ENCODE data around the gene NRP1.

The NRP1 gene

DNA sequence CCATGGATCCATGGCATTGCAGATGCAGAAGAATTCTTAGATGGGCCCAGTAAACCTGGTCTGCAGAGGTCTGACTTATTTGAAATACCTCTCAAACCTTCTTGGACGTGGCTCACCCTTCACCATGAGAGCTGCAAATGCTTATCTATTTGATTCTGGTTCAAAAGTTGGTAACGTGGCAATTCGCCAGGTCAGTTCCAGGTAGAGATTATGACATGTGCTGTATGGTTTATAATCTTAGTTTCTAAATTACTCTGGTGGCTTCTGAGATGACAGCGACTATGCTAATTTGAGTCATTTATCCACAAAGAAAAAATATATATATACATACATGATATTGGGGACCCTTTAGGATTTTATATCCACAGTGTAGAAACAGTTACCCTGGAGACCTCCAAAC, 68.8 kb downstream of the NRP1 start:
- H3K9me3 ChIP-seq (ENCODE audit: control insufficient read depth, low read length) = no peaks in the 10 kb centered on the region
- no peak overlapping the region for H3K9ac ChIP-seq (ENCODE audit: low read length)
- H3K4me1 ChIP-seq (ENCODE audit: control insufficient read depth, insufficient read depth, low read length) = peaks cover 35% of the 10 kb centered on the region
- no peaks in the 10 kb centered on the region for H3K36me3 ChIP-seq (ENCODE audit: control insufficient read depth, insufficient read depth, low read length)
- H3K27me3 ChIP-seq (ENCODE audit: control insufficient read depth, insufficient read depth, low read length) = no peaks in the 10 kb centered on the region
- H3K4me3 ChIP-seq (ENCODE audit: low read length) = no peak overlapping the region

DNA sequence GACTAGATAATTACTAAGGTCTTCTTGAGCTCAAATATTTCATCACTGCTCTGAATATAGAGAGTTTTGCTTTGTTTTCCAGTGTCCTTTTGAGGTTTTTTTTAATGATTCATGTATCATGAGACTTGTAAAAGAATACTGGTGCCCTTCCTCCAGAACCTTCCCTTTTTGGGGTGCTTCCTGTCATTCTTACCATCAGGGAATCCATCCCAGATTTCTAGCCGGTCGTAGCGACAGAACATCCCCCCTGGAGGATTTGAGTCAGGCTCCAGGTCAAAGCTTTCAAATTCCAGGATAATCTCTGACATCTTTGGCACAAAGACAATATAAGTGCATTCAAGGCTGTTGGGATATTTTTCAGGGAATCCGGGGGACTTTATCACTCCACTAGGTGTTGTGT, 71.0 kb downstream of the NRP1 start:
- no peak overlapping the region for H3K4me3 ChIP-seq (ENCODE audit: low read length)
- H3K9me3 ChIP-seq (ENCODE audit: control insufficient read depth, low read length) = no peaks in the 10 kb centered on the region
- H3K9ac ChIP-seq (ENCODE audit: low read length) = peak overlapping the region; percentile 36
- no peaks in the 10 kb centered on the region for H3K36me3 ChIP-seq (ENCODE audit: control insufficient read depth, insufficient read depth, low read length)
- H3K27me3 ChIP-seq (ENCODE audit: control insufficient read depth, insufficient read depth, low read length) = no peaks in the 10 kb centered on the region
- H3K4me1 ChIP-seq (ENCODE audit: control insufficient read depth, insufficient read depth, low read length) = peaks cover 46% of the 10 kb centered on the region

DNA sequence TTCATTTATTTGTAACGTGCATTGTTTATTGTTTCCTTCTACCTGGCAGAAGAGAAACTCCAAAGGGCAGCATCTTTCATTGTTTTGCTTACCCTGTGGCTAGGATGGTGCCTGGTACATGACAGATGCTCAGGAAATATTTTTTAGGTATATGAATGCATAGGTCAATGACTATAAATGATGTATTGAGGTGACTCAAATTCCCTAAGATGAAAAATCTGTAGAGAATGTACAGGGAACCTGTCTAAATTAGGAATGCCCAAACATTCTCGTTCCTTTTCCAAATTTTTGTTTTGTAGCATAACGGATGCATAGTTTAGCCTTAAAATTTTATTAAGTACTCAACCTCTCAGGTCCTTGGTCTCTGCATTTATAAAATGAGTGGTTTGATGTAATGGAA, 71.6 kb downstream of the NRP1 start:
- no peaks in the 10 kb centered on the region for H3K27me3 ChIP-seq (ENCODE audit: control insufficient read depth, insufficient read depth, low read length)
- H3K36me3 ChIP-seq (ENCODE audit: control insufficient read depth, insufficient read depth, low read length) = no peaks in the 10 kb centered on the region
- no peak overlapping the region for H3K9ac ChIP-seq (ENCODE audit: low read length)
- no peaks in the 10 kb centered on the region for H3K9me3 ChIP-seq (ENCODE audit: control insufficient read depth, low read length)
- no peak overlapping the region for H3K4me3 ChIP-seq (ENCODE audit: low read length)
- peaks cover 47% of the 10 kb centered on the region for H3K4me1 ChIP-seq (ENCODE audit: control insufficient read depth, insufficient read depth, low read length)

DNA sequence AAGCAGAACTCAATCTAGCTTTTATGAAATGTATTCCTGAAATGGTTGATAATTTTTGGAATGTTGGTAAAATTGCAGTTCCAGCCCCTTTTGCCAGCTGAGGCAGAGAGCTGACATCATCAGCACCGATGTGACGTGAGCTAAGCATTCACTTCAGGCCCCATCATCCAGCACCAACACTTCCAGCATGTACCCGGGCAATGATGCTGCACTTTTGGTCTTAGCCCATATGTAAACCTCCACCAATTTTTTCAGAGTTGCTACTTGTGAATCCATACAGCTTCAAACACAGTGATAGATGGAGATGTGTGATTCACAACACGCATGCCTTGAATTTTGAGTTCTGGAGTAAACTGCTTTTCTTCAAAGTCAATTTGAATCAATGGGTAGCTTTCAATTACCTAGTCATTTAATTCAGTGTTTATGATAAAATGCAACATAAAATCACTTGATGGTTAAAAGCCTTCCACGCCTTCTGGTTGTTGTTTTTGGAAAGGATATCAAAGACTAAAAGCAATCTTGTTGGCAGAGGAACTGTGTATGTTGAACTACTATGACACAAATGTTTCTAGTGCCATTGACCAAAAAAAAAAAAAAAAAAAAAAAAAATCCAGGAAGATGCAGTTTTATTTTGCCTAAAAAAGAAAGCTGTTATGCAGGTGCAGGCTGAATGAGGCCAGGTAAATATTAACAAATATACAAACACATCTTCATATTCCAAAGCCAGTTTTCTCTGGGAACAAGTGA, 73.9 kb downstream of the NRP1 start:
- H3K4me1 ChIP-seq (ENCODE audit: control insufficient read depth, insufficient read depth, low read length) = peaks cover 44% of the 10 kb centered on the region
- H3K9ac ChIP-seq (ENCODE audit: low read length) = no peak overlapping the region
- H3K4me3 ChIP-seq (ENCODE audit: low read length) = no peak overlapping the region
- H3K27me3 ChIP-seq (ENCODE audit: control insufficient read depth, insufficient read depth, low read length) = no peaks in the 10 kb centered on the region
- H3K9me3 ChIP-seq (ENCODE audit: control insufficient read depth, low read length) = no peaks in the 10 kb centered on the region
- H3K36me3 ChIP-seq (ENCODE audit: control insufficient read depth, insufficient read depth, low read length) = no peaks in the 10 kb centered on the region

DNA sequence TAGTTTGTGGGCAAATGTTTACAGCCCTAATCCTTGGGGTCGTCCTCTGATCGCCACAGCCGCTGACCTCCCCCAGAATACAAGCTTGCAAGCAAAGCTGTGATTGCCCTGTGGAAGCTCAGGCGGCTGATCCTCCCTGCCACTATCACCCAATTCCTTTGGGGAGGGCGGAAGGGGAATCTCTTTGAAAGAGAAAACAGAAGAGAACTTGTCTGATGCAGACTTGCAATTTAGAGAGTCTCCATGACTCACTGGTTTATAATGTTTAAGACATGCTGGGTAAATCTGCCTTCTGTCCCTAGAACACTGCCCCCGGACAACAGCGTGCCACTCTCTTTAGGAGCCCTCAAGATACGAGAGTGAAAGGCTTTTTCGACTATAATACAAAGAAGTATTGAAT, 75.5 kb downstream of the NRP1 start:
- no peak overlapping the region for H3K9ac ChIP-seq (ENCODE audit: low read length)
- no peak overlapping the region for H3K4me3 ChIP-seq (ENCODE audit: low read length)
- no peaks in the 10 kb centered on the region for H3K36me3 ChIP-seq (ENCODE audit: control insufficient read depth, insufficient read depth, low read length)

DNA sequence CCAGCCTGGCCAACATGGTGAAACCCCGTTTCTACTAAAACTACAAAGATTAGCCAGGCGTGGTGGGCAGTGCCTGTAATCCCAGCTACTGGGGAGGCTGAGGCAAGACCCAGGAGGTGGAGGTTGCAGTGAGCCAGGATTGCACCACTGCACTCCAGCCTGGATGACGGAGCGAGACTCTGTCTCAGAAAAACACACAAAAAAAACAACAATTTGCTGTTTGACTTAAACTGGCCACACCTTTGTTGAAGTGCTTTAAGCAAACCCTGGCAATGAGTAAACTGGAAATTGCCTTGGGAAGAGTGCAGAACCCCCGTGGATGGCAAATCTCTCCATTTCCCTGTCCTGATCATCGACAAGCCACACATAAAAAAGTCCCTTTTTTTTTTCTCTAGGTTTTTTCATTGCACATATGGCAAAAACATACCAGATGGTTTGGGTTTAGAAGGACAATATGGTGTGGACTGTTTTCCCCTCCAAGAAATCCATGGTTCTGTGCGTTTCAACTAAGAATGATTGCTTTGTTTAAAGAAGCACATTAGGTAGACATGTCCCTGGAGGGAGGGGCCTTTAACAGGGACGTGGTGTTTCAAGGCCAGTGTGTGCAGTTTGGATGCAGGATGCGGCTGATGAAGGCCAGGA, 76.9 kb downstream of the NRP1 start:
- Histone ChIP-seq H3K27me3 (ENCODE audit: control insufficient read depth, insufficient read depth, low read length) (no peaks in the 10 kb centered on the region), H3K4me3 (ENCODE audit: low read length) (no peak overlapping the region), H3K9me3 (ENCODE audit: control insufficient read depth, low read length) (no peaks in the 10 kb centered on the region), H3K9ac (ENCODE audit: low read length) (no peak overlapping the region), H3K36me3 (ENCODE audit: control insufficient read depth, insufficient read depth, low read length) (no peaks in the 10 kb centered on the region), H3K4me1 (ENCODE audit: control insufficient read depth, insufficient read depth, low read length) (peaks cover 20% of the 10 kb centered on the region)

More for the DNA sequence above, 75.5 kb downstream of the NRP1 start:
- Histone ChIP-seq H3K9me3 (ENCODE audit: control insufficient read depth, low read length) (no peaks in the 10 kb centered on the region), H3K4me1 (ENCODE audit: control insufficient read depth, insufficient read depth, low read length) (peaks cover 28% of the 10 kb centered on the region), H3K27me3 (ENCODE audit: control insufficient read depth, insufficient read depth, low read length) (no peaks in the 10 kb centered on the region)

DNA sequence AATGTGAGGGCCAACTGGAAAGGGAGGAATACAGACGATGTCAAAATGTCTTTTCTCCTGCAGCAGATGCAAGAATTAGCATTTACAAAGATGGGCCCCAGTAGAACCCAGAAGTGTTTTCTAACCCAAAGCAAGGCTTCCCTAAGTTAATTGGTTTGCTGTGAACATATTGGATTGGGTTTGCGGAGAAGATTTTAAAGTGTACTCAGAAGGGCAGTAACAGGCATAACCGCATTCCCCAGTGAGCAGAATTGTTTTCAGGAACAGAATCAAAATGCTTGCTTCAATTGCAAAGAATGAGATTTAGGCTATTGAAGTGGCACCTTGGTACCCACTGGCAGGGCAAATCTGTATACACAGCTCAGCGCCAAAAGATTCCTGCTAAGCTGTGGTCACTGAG, 78.0 kb downstream of the NRP1 start:
- Histone ChIP-seq H3K4me3 (ENCODE audit: low read length) (no peak overlapping the region), H3K4me1 (ENCODE audit: control insufficient read depth, insufficient read depth, low read length) (peaks cover 20% of the 10 kb centered on the region), H3K9ac (ENCODE audit: low read length) (no peak overlapping the region), H3K9me3 (ENCODE audit: control insufficient read depth, low read length) (no peaks in the 10 kb centered on the region), H3K36me3 (ENCODE audit: control insufficient read depth, insufficient read depth, low read length) (no peaks in the 10 kb centered on the region), H3K27me3 (ENCODE audit: control insufficient read depth, insufficient read depth, low read length) (no peaks in the 10 kb centered on the region)

DNA sequence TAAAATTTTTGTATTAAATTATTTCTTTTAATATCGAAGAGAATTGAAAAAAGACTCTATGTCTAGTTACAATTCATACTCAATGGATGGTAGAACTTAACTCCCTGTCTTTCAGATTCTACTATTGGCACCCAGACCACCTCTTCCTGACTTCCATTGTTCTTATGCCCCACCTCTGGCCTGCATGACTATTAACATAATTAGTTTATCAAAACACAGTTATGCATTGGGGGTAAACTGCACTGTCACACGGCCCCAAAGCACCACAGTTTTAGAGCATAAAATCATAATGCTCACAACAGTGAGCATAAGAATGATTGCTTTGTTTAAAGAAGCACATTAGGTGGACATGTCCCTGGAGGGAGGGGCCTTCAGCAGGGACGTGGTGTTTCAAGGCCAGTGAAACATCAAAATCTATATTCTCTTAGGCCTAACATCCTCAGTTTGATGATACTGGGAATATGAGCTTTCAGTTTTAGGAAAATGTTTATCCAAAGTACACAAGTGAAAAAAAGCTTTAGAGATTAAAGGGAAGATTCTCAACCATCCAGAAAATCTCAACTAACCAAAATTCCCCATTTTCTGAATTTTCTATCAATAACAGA, 79.8 kb downstream of the NRP1 start:
- Histone ChIP-seq H3K9me3 (ENCODE audit: control insufficient read depth, low read length) (no peaks in the 10 kb centered on the region), H3K27me3 (ENCODE audit: control insufficient read depth, insufficient read depth, low read length) (no peaks in the 10 kb centered on the region), H3K4me3 (ENCODE audit: low read length) (no peak overlapping the region), H3K4me1 (ENCODE audit: control insufficient read depth, insufficient read depth, low read length) (peaks cover 8% of the 10 kb centered on the region), H3K36me3 (ENCODE audit: control insufficient read depth, insufficient read depth, low read length) (no peaks in the 10 kb centered on the region), H3K9ac (ENCODE audit: low read length) (no peak overlapping the region)

DNA sequence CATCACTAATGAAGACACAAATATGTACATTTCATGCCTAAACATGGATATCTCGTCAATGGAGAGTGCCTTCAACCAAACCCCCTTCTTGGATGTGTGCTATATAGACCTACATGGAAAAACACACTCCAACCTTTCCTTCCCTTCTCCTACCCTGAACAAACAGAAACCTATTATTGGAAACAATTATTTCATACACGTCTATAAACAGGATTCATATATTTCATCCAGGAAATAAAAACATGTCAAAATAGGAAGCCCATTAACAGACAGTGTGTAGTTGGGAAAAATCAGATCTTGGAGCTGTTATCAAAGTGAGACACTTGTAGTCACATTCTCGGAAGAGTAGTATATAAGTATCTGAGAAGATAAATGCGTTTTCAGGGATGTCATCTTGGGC, 81.1 kb downstream of the NRP1 start:
- H3K27me3 ChIP-seq (ENCODE audit: control insufficient read depth, insufficient read depth, low read length) = no peaks in the 10 kb centered on the region
- H3K4me1 ChIP-seq (ENCODE audit: control insufficient read depth, insufficient read depth, low read length) = peaks cover 4% of the 10 kb centered on the region
- no peaks in the 10 kb centered on the region for H3K9me3 ChIP-seq (ENCODE audit: control insufficient read depth, low read length)
- H3K4me3 ChIP-seq (ENCODE audit: low read length) = no peak overlapping the region
- no peaks in the 10 kb centered on the region for H3K36me3 ChIP-seq (ENCODE audit: control insufficient read depth, insufficient read depth, low read length)
- no peak overlapping the region for H3K9ac ChIP-seq (ENCODE audit: low read length)

DNA sequence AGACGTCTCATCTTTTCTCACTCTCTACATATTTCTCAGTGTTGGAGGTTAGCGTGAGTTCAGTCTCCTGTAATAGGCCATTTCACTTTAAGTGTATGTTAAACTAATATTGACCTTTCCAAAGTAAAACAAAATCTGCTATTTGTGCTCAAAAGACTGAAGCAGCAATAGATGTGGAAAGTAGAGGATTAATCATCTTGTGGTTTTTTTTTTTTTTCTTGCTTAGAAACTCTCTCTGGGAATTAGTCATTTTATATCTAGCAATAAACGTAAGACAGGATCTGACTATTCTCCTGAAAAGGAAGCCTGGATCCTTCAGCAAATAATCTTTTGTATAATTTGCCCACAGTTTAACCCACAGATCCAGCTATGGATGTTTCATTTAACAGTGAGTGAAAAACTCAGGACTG, 81.7 kb downstream of the NRP1 start:
- Histone ChIP-seq H3K9me3 (ENCODE audit: control insufficient read depth, low read length) (no peaks in the 10 kb centered on the region), H3K9ac (ENCODE audit: low read length) (no peak overlapping the region), H3K4me3 (ENCODE audit: low read length) (no peak overlapping the region), H3K27me3 (ENCODE audit: control insufficient read depth, insufficient read depth, low read length) (no peaks in the 10 kb centered on the region), H3K36me3 (ENCODE audit: control insufficient read depth, insufficient read depth, low read length) (no peaks in the 10 kb centered on the region), H3K4me1 (ENCODE audit: control insufficient read depth, insufficient read depth, low read length) (peaks cover 2% of the 10 kb centered on the region)

DNA sequence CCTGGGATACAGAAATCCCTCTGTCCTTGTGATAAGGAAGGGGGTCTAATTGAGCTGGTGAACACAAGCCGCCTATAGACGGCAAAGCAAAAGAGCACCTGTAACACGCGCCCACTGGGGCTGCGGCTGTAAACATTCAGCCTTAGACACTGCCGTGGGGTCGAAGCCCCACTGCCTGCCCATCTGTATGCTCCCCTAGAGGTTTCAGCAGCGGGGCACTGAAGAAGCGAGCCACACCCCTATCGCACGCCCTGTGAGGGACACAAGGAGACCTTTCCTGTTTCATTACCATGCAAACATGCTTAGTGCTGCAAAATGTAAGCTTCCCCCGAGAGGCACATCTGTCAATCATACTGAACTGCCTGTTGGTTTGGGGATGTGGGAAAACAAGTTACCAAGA, 82.1 kb downstream of the NRP1 start:
- Histone ChIP-seq H3K9ac (ENCODE audit: low read length) (no peak overlapping the region), H3K36me3 (ENCODE audit: control insufficient read depth, insufficient read depth, low read length) (no peaks in the 10 kb centered on the region), H3K27me3 (ENCODE audit: control insufficient read depth, insufficient read depth, low read length) (no peaks in the 10 kb centered on the region), H3K4me3 (ENCODE audit: low read length) (no peak overlapping the region), H3K4me1 (ENCODE audit: control insufficient read depth, insufficient read depth, low read length) (no peaks in the 10 kb centered on the region), H3K9me3 (ENCODE audit: control insufficient read depth, low read length) (no peaks in the 10 kb centered on the region)

DNA sequence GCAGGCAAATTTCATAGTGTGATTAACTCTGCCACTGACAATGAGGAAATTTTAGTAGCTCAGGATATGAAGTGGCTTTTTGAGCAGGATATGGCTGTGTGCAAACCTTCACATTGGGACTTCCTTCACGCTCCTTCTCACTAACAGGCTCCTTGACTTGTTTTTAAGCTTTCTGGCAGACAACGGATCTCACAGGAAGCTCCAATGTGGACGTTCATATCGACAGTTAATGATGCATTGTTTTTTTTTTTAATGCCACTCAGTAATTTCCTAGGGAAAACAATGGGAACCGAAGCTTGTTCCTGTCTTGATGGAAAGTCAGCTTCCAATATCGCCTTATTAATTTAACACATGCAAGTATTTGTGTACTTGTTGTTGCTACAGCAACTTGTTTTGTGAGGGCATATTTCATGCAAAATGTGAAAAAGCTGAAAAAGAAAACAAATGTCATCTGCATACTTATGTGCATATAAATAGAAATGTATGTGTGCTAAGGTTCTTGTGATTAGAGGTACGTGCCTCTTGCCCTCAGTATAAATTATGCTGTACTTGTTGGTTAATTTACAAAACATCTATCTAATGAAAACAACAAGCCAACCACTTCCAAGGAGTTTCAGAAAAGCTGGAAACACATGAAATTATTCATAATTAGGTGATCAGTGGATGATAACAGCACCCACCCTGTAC, 84.7 kb downstream of the NRP1 start:
- Histone ChIP-seq H3K4me1 (ENCODE audit: control insufficient read depth, insufficient read depth, low read length) (no peaks in the 10 kb centered on the region), H3K27me3 (ENCODE audit: control insufficient read depth, insufficient read depth, low read length) (no peaks in the 10 kb centered on the region), H3K9me3 (ENCODE audit: control insufficient read depth, low read length) (no peaks in the 10 kb centered on the region), H3K36me3 (ENCODE audit: control insufficient read depth, insufficient read depth, low read length) (no peaks in the 10 kb centered on the region), H3K9ac (ENCODE audit: low read length) (no peak overlapping the region), H3K4me3 (ENCODE audit: low read length) (no peak overlapping the region)

Measured in mucosa of stomach (tissue), 1 donor.